ENCODE results near the gene HOXC9.

HOXC9 gene

DNA sequence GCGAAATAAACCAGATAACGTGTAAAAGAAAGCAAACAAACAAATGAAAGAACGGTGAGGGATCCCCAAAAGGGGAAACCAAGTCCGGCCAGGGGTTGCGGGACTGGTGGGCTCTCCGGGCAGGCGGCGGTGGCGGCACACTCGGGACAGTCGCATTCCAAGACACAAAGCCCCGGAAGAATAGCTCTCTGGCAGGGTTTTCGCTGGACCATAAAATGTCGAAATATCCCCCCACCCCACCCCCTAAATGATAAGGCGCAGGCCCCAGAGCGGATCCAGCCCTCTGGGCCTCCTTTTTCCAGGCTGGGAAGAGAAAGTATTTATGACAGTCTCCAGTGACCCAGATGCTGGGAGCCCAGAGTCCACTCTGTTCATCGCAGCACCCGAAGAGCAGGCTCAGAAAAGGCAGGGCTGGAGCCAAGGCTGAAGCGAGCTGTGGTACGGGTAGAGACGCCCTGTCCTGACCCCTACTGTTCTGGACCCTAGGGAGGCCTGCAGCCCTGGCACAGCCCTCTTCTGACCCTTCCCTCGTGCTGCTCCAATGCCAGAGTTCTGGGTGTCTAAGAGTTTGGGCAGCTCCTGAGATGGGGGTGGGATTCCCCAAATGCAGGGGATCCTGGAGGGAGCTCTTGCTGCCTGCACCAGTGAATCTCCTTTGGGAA, 6.7 kb downstream of the HOXC9 start:
- ChIA-PET POLR2A (no interaction called here), CTCF (interaction anchor here (0.8 to 7.9 kb wide), 19 partner anchors 10 to 373 kb away, joined by 3 to 111 read pairs (median 9); partner anchors contain the start of genes HOXC10, HOXC5, HOXC6 and SMUG1)
- Histone ChIP-seq H3K4me3 (ENCODE audit: low read depth, low read length) (no peak overlapping the region), H3K27ac (ENCODE audit: extremely low read depth, low read depth, low read length) (peak overlapping the region; percentile 45; the same call in 1 of the 2 replicates), H3K4me1 (ENCODE audit: control insufficient read depth, insufficient read depth, low read length) (peaks cover 37% of the 10 kb centered on the region), H3K9me3 (ENCODE audit: control insufficient read depth, insufficient read depth, low read depth, low read length) (no peaks in the 10 kb centered on the region), H3K36me3 (ENCODE audit: control insufficient read depth in 2 of 2, insufficient read depth in 1 of 2, low read length in 2 of 2) (peaks cover 8 to 15% of the 10 kb centered on the region in 2 experiments; a peak in 2 of 3 replicates)
- TF ChIP-seq, protein P1, sequence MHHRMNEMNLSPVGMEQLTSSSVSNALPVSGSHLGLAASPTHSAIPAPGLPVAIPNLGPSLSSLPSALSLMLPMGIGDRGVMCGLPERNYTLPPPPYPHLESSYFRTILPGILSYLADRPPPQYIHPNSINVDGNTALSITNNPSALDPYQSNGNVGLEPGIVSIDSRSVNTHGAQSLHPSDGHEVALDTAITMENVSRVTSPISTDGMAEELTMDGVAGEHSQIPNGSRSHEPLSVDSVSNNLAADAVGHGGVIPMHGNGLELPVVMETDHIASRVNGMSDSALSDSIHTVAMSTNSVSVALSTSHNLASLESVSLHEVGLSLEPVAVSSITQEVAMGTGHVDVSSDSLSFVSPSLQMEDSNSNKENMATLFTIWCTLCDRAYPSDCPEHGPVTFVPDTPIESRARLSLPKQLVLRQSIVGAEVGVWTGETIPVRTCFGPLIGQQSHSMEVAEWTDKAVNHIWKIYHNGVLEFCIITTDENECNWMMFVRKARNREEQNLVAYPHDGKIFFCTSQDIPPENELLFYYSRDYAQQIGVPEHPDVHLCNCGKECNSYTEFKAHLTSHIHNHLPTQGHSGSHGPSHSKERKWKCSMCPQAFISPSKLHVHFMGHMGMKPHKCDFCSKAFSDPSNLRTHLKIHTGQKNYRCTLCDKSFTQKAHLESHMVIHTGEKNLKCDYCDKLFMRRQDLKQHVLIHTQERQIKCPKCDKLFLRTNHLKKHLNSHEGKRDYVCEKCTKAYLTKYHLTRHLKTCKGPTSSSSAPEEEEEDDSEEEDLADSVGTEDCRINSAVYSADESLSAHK (tag by site-specific recombination; IDR thresholded peaks at IDR 0.05), result peak; percentile 42
- no peak for TF ChIP-seq ZNF571 (tag by site-specific recombination; IDR thresholded peaks at IDR 0.05)

DNA sequence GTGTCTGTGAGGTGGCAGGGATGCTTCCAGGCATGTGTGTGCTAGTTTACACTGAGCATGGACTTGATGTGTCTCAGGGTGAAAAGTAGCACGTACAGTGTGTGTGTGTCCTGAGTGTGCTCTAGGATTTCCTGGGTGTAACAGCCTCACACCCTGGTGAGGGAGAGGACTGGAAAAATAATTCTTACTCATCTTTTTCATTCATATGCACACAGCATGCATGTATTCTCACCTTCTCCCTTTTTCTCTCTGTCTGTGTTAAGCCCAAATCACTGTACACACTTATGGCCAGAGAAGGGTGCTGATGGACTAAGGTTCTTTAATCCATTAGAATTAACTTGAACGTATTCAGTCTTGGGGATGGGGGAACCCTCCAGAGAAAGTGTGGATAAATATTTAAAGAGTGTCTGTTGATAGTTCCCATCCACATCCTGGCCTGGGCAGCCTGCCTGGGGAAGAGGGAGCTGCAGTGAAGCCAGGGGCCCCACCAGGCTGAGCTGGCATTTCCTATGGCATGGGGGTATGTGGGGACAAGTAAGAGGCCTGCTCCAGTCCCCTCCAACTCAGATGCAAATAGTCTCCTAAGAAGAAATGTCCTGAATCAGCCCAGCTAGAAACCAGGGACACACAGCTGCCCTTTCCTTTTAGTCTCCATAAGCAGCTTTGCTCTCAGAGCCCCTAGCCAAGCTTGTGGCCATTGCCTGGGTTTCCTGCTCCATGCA, 7.7 kb downstream of the HOXC9 start:
- Histone ChIP-seq H3K9me3 (ENCODE audit: control insufficient read depth, insufficient read depth, low read depth, low read length) (no peaks in the 10 kb centered on the region), H3K4me3 (ENCODE audit: low read depth, low read length) (no peak overlapping the region), H3K27ac (ENCODE audit: extremely low read depth, low read depth, low read length) (peak overlapping the region; percentile 57; the same call in 1 of the 2 replicates), H3K4me1 (ENCODE audit: control insufficient read depth, insufficient read depth, low read length) (peaks cover 35% of the 10 kb centered on the region), H3K36me3 (ENCODE audit: control insufficient read depth in 2 of 2, insufficient read depth in 1 of 2, low read length in 2 of 2) (peaks cover 4 to 11% of the 10 kb centered on the region in 2 experiments; a peak in 1 of 3 replicates)
- CTCF ChIA-PET, result interaction anchor here (0.5 to 7.9 kb wide), 22 partner anchors 9 to 261 kb away, joined by 3 to 111 read pairs (median 8); partner anchors contain the start of genes HOXC10, HOXC5, HOXC6 and SMUG1
- POLR2A ChIA-PET, result interaction anchor here (0.6 to 2.6 kb wide), 6 partner anchors 7 to 184 kb away, joined by 3 to 39 read pairs (median 10); partner anchors contain the start of gene HOXC9
- TF ChIP-seq ZNF155 (tag by site-specific recombination; IDR thresholded peaks at IDR 0.05), result no peak
- TF ChIP-seq, protein P2, sequence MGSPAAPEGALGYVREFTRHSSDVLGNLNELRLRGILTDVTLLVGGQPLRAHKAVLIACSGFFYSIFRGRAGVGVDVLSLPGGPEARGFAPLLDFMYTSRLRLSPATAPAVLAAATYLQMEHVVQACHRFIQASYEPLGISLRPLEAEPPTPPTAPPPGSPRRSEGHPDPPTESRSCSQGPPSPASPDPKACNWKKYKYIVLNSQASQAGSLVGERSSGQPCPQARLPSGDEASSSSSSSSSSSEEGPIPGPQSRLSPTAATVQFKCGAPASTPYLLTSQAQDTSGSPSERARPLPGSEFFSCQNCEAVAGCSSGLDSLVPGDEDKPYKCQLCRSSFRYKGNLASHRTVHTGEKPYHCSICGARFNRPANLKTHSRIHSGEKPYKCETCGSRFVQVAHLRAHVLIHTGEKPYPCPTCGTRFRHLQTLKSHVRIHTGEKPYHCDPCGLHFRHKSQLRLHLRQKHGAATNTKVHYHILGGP (tag by site-specific recombination; IDR thresholded peaks at IDR 0.05), result peak; percentile 43; the same call in 1 of the 2 replicates
- TF ChIP-seq ZBTB48 (tag by site-specific recombination; IDR thresholded peaks at IDR 0.05), result no peak
- TF ChIP-seq, protein P3, sequence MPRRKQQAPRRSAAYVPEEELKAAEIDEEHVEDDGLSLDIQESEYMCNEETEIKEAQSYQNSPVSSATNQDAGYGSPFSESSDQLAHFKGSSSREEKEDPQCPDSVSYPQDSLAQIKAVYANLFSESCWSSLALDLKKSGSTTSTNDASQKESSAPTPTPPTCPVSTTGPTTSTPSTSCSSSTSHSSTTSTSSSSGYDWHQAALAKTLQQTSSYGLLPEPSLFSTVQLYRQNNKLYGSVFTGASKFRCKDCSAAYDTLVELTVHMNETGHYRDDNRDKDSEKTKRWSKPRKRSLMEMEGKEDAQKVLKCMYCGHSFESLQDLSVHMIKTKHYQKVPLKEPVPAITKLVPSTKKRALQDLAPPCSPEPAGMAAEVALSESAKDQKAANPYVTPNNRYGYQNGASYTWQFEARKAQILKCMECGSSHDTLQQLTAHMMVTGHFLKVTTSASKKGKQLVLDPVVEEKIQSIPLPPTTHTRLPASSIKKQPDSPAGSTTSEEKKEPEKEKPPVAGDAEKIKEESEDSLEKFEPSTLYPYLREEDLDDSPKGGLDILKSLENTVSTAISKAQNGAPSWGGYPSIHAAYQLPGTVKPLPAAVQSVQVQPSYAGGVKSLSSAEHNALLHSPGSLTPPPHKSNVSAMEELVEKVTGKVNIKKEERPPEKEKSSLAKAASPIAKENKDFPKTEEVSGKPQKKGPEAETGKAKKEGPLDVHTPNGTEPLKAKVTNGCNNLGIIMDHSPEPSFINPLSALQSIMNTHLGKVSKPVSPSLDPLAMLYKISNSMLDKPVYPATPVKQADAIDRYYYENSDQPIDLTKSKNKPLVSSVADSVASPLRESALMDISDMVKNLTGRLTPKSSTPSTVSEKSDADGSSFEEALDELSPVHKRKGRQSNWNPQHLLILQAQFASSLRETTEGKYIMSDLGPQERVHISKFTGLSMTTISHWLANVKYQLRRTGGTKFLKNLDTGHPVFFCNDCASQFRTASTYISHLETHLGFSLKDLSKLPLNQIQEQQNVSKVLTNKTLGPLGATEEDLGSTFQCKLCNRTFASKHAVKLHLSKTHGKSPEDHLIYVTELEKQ (tag by site-specific recombination; IDR thresholded peaks at IDR 0.05; ENCODE audit: borderline replicate concordance), result no peak
- TF ChIP-seq ZSCAN23 (tag by site-specific recombination; IDR thresholded peaks at IDR 0.05), result no peak
- TF ChIP-seq KLF10 (tag by site-specific recombination; IDR thresholded peaks at IDR 0.05), result no peak
- TF ChIP-seq ZNF791 (tag by site-specific recombination; IDR thresholded peaks at IDR 0.05), result no peak
- TF ChIP-seq, protein P4, sequence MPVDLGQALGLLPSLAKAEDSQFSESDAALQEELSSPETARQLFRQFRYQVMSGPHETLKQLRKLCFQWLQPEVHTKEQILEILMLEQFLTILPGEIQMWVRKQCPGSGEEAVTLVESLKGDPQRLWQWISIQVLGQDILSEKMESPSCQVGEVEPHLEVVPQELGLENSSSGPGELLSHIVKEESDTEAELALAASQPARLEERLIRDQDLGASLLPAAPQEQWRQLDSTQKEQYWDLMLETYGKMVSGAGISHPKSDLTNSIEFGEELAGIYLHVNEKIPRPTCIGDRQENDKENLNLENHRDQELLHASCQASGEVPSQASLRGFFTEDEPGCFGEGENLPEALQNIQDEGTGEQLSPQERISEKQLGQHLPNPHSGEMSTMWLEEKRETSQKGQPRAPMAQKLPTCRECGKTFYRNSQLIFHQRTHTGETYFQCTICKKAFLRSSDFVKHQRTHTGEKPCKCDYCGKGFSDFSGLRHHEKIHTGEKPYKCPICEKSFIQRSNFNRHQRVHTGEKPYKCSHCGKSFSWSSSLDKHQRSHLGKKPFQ (tag by site-specific recombination; IDR thresholded peaks at IDR 0.05), result 0 out of 2 replicates have a peak, but pooled peaks have one; percentile 65
- TF ChIP-seq, protein P5, sequence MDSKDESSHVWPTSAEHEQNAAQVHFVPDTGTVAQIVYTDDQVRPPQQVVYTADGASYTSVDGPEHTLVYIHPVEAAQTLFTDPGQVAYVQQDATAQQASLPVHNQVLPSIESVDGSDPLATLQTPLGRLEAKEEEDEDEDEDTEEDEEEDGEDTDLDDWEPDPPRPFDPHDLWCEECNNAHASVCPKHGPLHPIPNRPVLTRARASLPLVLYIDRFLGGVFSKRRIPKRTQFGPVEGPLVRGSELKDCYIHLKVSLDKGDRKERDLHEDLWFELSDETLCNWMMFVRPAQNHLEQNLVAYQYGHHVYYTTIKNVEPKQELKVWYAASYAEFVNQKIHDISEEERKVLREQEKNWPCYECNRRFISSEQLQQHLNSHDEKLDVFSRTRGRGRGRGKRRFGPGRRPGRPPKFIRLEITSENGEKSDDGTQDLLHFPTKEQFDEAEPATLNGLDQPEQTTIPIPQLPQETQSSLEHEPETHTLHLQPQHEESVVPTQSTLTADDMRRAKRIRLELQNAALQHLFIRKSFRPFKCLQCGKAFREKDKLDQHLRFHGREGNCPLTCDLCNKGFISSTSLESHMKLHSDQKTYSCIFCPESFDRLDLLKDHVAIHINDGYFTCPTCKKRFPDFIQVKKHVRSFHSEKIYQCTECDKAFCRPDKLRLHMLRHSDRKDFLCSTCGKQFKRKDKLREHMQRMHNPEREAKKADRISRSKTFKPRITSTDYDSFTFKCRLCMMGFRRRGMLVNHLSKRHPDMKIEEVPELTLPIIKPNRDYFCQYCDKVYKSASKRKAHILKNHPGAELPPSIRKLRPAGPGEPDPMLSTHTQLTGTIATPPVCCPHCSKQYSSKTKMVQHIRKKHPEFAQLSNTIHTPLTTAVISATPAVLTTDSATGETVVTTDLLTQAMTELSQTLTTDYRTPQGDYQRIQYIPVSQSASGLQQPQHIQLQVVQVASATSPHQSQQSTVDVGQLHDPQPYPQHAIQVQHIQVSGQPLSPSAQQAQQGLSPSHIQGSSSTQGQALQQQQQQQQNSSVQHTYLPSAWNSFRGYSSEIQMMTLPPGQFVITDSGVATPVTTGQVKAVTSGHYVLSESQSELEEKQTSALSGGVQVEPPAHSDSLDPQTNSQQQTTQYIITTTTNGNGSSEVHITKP (tag by site-specific recombination; IDR thresholded peaks at IDR 0.05), result no peak
- TF ChIP-seq ZNF555 (tag by site-specific recombination; conservative IDR thresholded peaks at IDR 0.05), result no peak
- TF ChIP-seq ZNF544 (tag by site-specific recombination; IDR thresholded peaks at IDR 0.05), result no peak
- TF ChIP-seq, protein P6, sequence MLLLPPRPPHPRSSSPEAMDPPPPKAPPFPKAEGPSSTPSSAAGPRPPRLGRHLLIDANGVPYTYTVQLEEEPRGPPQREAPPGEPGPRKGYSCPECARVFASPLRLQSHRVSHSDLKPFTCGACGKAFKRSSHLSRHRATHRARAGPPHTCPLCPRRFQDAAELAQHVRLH (tag by site-specific recombination; IDR thresholded peaks at IDR 0.05), result no peak
- TF ChIP-seq ZNF600 (tag by site-specific recombination; IDR thresholded peaks at IDR 0.05), result peak; percentile 16; the same call in 1 of the 2 replicates
- no peak for TF ChIP-seq ZNF24 (tag by site-specific recombination; IDR thresholded peaks at IDR 0.05)

All from HEK293 (cell line).